GM19025 (cell line): ENCODE measurements around the gene BCAS3.

ENCODE experiments used
- ATAC-seq: cut with Tn5 transposase; IDR thresholded peaks from one replicate; pipeline ENCODE4 v1.9.1; 2021; ENCODE audit warnings: mild to moderate bottlenecking, low read depth, moderate library complexity; ENCODE audit not compliant: unreplicated experiment

BCAS3 gene

DNA sequence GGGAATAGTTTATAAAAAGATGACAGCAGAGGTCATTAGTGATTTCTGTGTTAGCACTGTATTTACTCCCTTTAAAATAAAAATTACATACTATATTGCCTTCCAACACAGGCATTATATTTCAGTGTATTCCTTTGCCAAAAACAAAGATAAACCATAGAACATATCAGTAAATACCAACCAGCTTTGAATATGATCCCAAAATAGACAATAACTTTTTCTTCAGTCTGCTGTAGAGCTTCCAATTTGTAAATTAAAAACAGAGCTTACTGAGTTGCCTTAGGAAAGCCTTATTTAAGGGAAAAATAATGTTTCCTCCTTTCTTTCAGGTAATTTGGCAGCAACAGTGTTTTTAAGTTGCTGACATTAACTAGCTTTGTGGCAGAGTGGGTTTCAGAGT, 369.9 kb downstream of the BCAS3 start:
- no peak for ATAC-seq

DNA sequence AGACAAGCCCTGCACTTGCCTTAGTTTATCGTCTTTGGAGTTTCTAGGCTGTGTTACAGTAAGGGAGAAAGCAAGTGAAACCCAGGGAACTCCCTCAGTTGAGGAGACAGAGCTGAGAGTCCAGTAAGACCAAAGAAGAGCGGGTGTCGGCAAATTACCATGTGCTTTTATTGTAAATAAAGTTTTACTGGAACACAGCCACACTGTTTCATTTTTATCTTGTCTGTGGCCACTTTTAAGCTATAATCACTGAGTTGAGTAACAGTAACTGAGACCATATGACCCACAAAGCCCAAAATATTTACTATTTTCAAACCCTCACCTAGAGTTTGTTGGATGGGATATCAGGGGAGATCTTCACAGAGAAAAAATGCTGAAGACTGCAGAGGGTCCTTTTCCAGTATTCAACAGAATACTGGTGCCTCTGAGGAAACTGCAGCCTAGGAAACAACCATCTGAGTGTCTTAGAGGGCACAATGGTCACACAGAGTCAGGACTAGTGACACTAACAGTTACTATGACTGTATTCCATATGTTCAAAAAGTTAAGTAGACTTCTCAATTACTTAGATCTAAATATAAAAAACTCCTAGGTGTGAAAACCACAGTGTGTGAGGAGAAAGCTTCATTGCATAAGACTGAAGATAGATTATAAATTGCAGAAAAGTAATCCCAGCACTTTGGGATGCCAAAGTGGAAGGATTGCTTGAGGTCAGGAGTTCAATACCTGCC, 370.9 kb downstream of the BCAS3 start:
- ATAC-seq, result no peak

DNA sequence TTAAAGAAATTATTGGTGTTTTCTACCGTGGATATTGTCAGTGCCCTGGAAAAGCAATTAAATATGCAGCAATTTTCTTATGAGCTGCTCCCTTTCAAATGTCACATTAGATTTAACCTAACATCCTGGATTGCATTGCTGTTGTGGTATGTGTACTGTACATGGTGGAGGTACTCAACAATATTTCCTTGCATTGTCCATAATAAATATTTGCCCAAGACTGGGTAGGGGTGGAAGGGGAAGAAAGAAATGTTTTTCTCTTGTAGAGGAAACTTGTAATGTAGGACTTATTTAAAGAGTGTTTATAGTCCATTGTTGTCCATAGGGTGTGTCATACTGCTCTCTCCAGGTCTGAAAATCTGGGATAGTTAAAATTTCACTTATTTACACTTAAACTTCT, 375.8 kb downstream of the BCAS3 start:
- ATAC-seq, result no peak

DNA sequence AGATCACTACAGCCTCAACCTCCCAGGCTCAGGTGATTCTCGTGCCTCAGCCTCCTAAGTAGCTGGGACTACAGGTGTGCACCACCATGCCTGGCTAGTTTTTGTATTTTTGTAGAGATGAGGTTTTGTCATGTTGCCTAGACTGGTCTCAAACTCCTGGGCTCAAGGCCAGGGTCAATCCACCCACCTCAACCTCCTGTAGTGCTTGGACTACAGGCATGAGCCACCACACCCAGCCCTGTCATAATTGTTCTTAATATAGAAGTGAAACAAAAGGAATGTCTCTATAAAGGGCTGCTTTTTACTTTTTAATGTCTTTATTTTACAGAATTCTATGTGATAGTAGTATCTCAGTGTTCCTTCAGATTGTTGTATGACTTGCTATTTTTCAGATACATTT, 376.8 kb downstream of the BCAS3 start:
- no peak for ATAC-seq

DNA sequence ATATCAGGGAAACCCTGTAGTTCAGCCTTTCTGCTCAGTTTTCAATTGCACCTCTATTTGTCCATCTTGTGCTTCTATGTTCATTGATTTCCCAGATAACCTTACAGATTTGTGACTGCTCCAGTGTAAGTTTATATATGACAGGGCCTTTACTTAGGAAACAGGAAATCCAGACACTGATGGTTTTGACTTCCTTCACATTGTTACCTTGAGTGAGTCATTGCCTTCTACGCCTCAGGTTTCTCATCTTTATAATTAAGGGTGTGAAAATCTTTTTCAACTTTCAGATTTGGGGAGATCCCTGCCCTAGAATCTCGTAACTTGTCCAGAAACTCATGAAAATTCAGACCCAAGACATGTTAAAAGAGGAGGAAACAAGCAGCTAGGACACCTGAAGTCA, 379.6 kb downstream of the BCAS3 start:
- ATAC-seq, result no peak

DNA sequence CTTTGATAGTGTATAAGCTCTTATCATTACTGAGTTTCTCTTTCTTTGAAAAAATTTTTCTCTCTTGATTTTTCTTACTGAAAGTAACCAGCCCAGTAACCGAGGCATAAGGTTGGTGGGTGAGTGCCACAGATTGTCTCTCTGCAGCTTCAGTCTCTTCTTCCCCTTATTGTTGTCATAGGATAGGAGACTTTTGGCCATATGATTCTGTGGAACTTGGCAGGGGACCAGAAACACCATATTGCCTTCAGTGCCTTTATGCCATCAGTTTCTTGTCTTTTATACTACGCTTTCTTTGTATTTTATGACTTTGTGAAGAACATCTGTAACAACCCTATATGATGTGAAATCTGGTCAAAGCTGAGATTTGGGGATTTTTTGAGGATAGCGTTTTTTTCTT, 380.4 kb downstream of the BCAS3 start:
- no peak for ATAC-seq

DNA sequence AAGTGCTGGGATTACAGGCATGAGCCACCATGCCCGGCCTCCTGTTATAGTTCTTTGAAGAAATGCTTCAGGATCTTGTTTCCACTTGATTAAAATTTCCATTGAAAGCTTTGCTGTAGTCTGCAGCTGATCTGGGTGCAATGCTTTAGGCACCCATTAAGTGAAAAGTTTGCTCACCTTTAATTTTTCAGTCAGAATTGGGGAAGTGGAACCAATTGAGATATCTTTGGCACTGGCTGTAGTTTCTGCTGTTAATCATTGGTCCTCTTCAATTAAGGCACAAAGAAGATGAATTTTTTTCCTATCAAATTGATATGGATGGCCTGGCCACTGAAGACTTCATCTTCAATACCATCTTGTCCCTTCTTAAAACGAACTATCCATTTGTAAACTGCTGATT, 385.9 kb downstream of the BCAS3 start:
- peak; percentile 63 for ATAC-seq

DNA sequence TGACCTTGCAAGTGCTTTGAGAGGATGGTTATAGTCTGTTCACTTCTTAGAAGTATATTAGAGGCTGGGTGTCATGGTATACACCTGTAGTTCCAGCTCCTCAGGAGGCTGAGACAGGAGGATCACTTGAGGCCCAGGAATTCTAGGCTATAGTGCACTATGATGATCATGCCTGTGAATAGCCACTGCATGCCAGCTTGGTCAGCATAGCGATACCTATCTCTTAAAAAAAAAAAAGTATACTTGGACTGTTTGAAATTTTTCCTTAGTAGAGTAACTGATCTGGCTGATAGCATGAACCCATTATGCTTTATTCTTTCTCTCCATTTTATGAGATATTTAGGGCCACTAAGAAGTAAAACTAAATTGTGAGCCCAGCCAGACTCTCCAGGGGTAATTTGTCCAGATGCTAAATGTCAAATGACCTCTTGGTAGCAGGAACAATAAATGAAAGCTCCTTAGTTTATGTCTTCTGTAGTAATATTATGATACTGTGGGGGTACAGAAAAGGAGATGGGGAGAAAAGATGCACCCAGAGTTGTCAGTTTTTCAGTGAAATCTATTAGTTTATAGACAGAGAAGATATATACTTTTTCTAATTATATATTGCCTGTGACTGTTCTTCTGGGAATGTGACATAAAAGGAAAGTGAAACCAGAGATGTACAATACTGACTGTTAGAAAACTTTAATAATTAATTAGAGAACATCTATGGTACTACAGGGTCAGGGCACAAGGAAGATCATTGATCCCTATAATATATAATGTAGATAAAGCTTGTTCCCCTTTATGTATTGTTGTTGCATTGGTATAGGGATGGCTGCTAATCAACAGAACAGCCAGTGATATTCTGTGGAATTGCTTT, 386.7 kb downstream of the BCAS3 start:
- no peak for ATAC-seq

DNA sequence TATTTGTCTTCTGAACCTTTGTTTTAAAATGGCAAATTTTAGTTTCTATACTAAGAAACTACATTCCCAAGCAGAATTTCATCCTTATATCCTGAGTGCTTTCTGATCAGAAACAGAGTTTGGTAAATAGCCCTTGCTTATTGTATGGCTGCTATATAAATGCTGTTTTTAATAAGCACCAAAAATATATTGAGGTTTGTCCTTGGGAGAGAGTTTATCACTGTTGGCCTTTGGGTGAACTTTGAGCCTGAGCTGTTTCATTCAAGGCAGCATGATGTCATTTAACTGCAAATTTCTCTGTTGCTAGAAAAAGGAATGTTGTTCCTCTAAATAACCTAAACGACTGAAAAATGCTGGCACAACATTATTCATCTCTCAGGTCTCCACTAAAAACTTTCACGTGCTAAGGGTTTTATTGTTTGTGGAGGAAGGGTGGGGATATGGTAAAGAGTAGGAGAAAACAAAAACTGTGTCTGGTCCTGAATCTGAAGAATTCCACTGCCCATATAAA, 387.7 kb downstream of the BCAS3 start:
- ATAC-seq, result no peak

DNA sequence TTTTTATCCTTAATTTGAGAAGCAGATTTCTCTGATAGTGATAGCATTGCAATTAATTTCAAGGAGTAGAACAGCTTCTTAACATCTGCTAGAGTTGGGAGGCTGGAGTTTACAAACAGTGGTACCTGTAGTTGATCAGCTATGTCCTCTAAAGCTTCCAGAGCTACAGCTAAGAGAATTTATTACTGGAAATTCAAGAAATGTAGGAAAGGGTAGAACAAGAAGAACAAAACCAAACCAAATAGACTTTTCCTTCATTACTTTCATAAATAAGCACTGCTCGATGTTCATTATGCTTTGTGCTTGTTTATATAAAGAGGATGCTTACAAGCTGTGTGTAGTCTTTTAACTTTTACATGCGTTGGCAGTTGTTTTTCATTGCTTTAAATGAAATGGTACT, 388.4 kb downstream of the BCAS3 start:
- no peak for ATAC-seq

DNA sequence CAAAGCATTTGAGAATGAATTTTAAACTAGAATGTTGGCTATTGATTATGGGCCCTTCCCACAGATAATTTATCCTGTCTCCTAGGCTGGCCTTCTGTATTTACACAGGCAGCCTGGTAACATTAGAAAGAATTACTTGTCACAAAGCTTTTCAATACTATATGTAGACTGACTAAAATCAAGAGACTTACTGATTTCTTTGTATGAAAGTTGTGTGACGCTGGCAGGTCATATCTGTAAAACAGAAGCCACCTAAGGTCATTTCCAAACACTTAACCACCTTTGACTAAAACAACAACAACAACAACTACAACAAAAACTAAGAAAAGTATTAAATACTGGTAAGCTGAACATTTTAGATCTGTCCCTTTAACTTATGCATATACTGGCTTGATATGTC, 393.0 kb downstream of the BCAS3 start:
- no peak for ATAC-seq

DNA sequence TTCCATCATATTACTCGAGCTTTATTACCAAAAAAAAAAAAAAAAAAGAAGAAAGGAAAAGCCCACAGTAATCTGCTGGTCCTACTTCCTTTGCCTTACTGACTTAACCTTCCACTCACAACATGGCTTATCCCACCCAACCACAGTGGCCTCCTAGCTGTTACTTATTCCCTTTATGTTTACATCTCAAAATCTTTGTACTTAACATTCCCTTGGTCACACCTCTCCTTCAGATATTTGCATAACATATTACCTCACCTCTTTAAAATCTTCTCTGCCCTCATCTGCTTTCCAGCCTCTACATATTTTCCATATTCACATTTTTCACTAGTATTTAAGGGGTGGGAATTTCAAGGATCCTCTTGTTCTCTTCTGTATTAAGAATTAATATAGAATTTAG, 395.0 kb downstream of the BCAS3 start:
- ATAC-seq, result no peak

DNA sequence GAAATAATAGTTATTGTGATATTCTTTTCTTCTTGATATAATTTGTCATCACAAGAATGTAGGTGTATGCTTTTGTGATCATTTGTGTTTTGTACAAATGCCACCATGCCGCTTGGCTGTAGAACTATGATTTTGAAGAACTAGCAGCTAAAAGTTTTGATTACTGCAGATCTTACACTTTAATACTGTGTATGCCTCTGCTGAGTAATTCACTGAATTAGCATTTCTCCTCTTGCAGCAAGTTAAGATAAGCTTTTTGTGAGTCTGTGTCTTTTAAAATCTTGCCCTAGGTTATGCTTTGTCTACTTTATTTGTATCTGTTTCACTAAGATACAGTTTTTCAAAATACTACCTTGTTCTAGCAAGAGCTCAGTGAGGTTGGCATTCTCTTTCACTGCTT, 395.5 kb downstream of the BCAS3 start:
- ATAC-seq, result no peak

DNA sequence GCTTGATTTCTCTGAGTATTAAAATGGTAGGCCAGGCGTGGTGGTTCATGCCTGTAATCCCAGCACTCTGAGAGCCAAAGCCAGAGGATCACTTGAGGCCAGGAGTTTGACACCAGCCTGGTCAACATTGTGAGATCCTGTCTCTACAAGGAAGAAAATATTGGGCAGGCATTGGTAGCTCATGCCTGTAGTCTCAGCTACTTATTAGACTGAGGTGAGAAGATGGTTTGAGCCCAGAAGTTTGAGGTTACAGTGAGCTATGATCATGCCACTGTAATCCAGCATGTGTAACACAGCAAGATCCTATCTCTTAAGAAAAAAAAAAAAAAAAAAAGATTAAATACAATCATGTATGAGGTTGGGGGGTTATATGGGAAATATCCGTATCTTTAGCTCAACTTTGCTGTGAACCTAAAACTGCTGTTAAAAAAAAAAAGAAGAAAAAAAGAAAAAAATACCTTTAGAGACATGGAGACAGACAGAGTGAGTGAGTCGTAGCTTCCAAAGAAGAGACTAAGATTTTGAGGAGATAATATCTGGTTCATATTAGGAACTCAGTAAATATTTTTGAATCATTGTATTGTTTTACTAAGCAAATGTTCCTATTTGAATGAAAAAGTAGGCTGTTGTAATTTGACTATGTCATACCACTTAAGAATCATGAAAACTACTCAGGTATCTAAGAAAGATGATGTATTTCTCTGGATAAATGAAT, 396.3 kb downstream of the BCAS3 start:
- ATAC-seq, result no peak

DNA sequence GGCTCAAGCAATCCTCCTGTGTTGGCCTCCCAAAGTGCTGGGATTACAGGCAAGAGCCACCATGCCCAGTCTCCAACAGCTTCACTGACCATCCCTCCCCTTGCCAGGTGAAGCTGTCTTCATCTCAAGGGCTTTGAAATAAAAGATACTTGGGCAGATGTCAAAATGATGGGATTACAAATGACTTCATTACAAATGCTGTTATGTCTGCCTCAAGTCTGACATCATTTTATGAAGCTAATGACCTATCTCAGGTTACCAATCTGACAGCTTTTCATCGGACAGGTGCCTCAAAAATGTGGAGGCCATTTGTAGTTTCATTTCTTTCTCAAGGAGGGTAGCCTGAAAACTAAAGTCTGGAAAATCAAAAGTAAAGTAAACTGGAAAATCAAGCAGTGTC, 398.3 kb downstream of the BCAS3 start:
- ATAC-seq, result no peak

DNA sequence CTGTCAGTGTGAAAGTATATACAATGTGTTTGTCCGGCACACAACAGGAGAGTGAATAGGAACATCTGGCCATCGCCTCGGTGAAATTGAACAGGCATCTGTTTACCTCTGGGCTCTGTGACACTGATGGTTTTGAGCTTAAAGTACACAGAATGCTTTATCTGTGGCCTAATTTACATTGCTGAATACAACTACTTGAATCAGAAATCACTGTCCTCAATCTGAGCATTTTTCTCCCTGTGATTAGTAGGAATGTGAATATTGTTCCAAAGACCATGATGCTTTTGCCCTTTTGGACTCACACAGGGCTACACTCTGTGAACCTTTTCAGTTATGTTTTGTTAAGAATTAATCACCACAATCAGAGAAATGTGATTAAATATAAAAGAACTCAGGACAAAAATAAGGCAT, 399.0 kb downstream of the BCAS3 start:
- ATAC-seq, result no peak

DNA sequence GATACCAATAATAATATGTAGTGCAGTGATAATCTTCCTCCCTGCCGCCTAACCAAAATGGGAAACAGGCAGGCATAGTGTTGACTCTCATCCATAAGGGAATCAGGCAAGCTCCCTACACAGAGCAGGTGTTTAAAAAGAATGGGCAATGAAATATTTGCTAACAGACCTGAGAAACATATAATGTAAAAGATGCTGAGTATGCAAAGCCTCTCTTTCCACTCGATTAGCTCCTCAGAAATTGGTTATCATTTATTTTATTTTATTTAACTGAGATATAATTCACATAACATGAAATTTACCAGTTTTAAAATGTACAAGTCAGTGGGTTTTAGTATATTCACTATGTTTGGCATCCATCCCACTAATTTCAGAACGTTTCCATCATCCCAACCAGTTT, 404.3 kb downstream of the BCAS3 start:
- ATAC-seq, result no peak

DNA sequence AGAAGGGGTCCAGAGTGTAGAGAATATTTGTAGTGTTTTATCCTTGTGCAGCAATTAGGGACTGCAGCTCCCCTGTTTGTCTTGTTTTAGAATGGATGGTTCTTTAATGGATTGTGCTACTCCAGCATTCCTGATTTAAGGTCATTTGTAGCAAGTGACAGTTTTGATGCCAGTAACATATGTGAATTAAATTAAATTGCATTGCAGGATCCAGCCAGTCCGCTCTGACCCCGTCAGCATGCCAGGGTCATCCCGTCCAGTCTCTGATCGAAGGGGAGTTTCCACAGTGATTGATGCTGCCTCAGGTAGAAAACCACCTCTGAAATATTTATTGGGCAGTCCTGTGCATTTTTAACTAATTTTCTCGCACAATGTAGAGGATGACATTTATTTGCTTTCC, 406.6 kb downstream of the BCAS3 start:
- no peak for ATAC-seq

DNA sequence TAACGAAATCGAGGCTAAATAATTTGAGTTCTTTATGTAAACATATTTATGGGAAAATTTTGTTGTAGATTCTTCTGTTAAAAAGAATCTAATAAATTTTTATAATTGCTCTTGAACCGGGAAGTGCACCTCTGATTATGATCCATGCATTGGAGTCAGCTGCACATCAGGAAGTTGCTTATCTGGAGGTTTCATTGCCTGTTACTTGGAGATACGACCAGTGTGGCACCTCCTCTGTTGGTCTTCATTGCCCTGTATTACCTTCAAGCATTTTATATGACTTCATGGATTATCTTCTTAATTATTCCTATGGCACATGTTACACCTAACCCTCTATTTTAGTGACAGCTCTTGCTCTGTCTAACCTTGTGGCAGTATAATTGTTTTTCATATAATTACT, 409.4 kb downstream of the BCAS3 start:
- no peak for ATAC-seq

DNA sequence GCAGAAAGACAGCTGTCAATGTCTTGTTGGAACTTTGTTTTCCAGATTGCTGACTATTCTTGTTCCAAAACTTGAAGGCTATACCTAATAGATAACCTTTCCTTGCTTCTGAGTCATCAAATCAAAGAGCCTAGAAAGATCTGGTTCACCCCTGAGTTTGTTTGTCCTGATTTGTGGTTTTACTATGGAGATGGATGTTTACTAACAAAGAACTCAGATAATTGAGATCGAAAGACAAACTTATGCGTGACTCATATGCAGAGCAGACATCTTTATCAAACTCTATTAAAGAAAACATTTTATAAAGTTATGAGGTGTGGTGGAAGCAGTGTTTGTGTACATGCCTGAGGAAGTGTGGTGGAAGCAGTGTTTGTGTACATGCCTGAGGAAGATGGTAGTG, 410.9 kb downstream of the BCAS3 start:
- no peak for ATAC-seq

DNA sequence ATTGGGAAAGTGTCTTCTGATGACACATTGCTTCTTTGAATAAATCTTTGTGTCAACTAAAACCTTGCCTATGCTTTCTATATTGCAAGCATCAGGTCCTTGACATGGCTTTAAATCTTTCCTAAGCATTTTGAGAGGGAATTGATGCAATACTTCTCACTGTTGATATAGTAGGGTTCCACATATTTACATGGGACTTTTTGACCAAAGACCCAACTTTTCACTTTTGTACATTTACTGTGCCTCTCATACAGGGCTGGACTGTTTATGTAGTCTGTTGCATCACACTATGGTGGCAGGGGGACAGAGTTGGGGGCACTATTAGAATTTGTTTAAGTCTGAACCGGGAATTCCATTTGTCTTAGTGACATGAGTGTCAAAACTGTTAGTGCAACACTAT, 413.4 kb downstream of the BCAS3 start:
- ATAC-seq, result no peak
